ENCODE measurements around the gene INPP5B. TPM values are rescaled to one million over a fixed set of nuclear protein-coding genes. Genes with fewer than 3 reads are reported as not detected.

Gene INPP5B
- total and polyA plus RNA-seq, 2 of the 13 experiments (the other 11 are each of a cell fraction or from before 2014, with no cell fraction given), result 9.0 to 9.8 TPM

- no peak for TF ChIP-seq REST (IDR thresholded peaks at IDR 0.05; ENCODE audit: borderline replicate concordance in 1 of 2, low read depth in 1 of 2, low read length in 2 of 2)
- TF ChIP-seq CSRNP2 (CRISPR knock-in tag; conservative IDR thresholded peaks at IDR 0.05; ENCODE audit: low read depth), result no peak
- TF ChIP-seq FOXK1 (CRISPR knock-in tag; IDR thresholded peaks at IDR 0.05; ENCODE audit: borderline replicate concordance, low read depth), result peak; percentile 41; the same call in 1 of the 2 replicates
- TF ChIP-seq ZNF788 (CRISPR knock-in tag; IDR thresholded peaks at IDR 0.05; ENCODE audit: borderline replicate concordance), result no peak; the same call in 1 of the 2 replicates
- no peak for TF ChIP-seq ZNF563 (CRISPR knock-in tag; IDR thresholded peaks at IDR 0.05)
- no peak for TF ChIP-seq CREB3 (CRISPR knock-in tag; IDR thresholded peaks at IDR 0.05)
- TF ChIP-seq ZMAT5 (CRISPR knock-in tag; IDR thresholded peaks at IDR 0.05; ENCODE audit: borderline replicate concordance, low read depth), result no peak
- no peak for TF ChIP-seq ZNF672 (CRISPR knock-in tag; IDR thresholded peaks at IDR 0.05)
- no peak for TF ChIP-seq GMEB2 (CRISPR knock-in tag; IDR thresholded peaks at IDR 0.05; ENCODE audit: low read depth)
- TF ChIP-seq ZNF20 (CRISPR knock-in tag; IDR thresholded peaks at IDR 0.05), result no peak
- TF ChIP-seq ZSCAN31 (CRISPR knock-in tag; IDR thresholded peaks at IDR 0.05; ENCODE audit: low read depth), result peak; percentile 45; the same call in 1 of the 2 replicates
- TF ChIP-seq ZBTB37 (CRISPR knock-in tag; IDR thresholded peaks at IDR 0.05), result no peak
- 0 out of 2 replicates have a peak, but pooled peaks have one; percentile 17 for TF ChIP-seq PAXIP1 (CRISPR knock-in tag; conservative IDR thresholded peaks at IDR 0.05)
Measured at GRCh38 chr1:37859507-37860345, 87.1 kb downstream of the INPP5B start, which contains the start of gene MTF1 (continued).
